ENCODE data around the gene ADGRB3.
"Not testable (repeated sequence)": the region's sequence is repeated elsewhere in the genome, so short reads cannot be mapped to it uniquely, and the experiment has no call there.

ADGRB3 gene

DNA sequence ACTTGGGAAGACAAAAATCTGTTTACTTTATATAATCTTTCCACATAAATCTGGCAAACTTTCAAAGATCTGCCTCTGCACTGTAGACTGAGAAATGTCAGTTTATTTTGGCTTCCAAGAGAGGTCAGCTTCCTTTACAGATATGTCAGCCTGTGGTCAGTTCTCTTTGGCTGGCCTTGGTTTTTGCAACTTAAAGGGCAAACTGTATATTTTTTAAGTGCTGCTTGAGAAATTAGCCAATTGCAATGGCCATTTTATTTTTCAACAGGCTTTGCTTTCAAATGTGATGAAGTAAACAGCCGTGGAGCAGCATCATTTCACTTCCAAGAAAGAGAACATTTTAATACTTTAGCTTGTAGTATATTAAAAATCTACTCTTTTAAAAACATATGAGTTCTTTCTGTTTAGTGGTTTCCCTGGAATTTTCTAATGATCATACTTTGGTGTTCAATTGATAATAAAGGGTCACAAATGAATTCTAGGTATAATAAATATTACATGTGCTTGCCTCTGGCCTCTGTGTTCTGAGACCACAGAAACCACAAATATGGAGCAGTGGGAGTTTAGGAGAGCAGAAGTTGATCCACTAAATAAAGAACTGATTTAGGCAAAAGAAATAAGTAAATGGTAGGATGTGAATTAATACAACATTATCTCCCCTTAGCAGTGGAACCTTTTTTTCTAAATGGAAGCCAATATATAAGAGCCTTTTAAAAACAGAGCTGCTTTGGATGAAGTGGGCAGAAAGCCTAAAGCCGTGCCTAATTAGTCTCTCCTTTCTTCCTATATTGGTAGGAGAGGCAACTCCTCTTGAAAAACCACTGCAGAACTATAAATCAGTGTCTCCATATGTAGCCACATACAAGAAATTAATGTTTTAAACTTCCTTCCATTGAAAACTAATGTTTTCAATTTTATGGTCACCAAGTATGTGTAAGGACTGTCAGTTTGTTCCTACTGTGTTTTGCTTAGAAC is 16.2 kb downstream of the ADGRB3 start:
- DNase-seq = no peak

DNA sequence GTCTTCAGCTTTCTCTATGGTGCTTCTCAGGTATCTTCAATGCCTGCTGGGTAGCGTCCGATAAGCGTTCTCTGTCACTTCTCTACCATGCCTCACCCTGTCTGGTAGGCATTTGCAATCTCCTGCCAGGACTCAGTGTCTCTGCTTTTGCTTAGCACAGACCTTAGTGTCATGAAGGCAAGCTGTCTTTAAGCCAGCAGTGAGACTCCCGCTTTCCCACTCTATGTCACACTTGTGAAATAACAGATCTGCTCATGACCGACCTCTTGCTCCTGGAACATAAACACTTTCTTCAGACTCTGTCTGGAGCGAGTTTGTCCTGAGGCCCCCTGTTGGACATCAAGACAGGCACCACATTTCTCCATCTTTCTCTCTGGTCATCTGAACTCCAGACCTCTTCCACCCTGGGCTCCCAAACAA is 17.0 kb downstream of the ADGRB3 start:
- DNase-seq = no peak

DNA sequence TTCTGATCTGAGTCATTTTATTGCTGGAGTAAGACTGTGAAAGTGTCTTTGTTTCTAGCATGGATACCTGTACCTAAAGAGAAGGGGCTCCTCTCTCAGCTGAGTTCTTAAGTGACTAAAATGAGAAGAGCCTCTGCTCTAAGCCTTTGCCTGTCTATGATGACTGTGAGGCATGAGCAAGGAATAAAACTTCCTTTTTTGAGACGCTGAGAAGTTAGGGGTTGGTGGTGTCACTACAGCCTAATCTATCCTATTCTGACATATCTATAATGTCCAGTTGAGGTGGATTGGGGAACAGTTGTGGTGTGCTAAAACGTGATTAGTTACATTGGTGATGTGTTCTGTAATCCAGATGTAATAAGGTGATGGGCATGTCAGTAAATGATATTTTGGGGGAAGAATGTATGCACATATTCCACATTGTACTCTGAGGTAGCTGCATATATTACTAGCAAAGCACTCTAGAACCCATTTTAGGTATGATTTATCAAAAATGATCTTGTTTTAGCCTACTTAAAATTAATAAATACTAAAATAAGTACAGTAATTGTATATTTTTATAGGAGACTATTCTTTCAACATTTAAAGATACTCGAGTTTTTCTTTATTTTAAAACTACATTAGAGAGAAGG is 18.1 kb downstream of the ADGRB3 start:
- no peak for DNase-seq

DNA sequence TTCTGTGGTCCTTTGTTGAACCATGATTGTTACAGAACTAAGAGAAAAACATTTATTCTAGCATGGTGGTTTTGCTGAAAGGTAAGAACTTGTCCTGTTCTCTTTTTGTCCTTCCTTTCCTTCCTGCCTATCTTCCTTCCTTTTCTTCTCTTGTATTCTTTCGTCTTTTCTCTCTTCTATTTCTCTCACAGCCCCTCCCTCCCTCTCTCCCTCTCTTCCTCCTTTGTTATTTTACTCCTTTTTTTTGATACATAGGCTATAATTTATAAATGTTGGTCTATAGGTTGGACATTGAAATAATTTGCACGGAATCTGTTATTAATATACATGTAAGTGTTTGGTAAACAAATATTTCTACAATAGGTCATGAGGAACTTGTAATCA is 18.6 kb downstream of the ADGRB3 start:
- DNase-seq = no peak

GRCh38 chr6:68654134-68654533 is 19.1 kb downstream of the ADGRB3 start:
- DNase-seq = no peak

- no peak for DNase-seq
Measured at GRCh38 chr6:68655028-68655427, 19.9 kb downstream of the ADGRB3 start.

- DNase-seq = no peak
Measured at GRCh38 chr6:68657374-68658139, 22.5 kb downstream of the ADGRB3 start.

DNA sequence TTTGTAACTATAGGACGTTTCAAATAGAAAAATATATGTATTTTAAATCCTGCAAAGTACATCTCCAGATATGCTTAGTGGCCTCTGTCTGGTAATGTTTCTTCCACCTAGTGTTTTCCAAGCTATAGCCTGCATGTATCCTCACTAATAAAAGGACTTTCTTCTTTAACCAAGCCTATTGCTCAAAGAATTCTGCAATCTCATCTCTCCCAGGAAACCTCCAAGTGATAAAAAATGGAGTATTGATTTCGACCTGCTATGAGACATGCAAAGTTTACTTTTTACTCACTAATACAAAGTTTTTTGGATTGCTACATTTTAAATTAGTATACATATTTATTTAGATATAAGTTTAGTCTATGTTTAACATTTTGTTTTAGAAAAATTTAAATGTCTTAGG is 23.3 kb downstream of the ADGRB3 start:
- no peak for DNase-seq

DNA sequence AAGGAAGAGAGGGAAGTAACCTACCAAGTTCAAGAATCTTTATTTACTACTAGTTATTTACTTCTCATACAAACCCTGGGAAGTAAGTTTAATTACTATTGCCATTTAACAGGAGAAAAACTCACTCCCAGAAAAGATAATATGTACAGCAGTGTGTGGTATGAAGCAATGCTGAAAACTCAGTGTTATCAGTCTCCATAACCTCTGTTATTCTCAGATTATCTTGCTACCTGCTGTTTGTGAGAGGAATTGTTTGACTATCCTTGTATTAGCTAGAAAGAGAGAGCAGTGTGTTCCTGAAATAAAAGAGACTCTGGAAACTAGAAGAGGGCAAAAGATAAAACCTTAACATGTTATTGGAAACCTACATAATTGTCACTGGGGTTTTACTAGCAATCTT is 38.2 kb downstream of the ADGRB3 start:
- no peak for DNase-seq

DNA sequence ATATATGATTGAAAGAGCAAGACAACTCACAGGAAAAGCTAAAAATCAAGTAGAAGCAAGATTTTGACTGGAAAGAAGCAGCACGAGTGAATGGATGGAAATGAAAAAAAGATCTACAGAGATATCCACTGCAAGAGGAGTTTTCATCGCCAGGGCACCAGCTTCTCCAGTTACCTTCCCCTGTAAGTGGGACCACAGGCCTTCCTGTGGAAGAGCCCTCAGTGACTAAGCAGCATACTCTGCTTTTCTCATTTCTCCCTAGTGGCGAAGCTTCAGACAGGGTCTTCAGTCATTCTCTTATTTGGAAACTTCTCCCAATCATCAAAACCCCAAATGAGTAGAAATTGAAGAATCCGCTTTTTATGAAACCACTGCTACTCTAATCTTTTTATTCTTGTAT is 40.5 kb downstream of the ADGRB3 start:
- DNase-seq = no peak

- DNase-seq = not testable (repeated sequence)
Measured at GRCh38 chr6:68676094-68676493, 41.0 kb downstream of the ADGRB3 start.

DNA sequence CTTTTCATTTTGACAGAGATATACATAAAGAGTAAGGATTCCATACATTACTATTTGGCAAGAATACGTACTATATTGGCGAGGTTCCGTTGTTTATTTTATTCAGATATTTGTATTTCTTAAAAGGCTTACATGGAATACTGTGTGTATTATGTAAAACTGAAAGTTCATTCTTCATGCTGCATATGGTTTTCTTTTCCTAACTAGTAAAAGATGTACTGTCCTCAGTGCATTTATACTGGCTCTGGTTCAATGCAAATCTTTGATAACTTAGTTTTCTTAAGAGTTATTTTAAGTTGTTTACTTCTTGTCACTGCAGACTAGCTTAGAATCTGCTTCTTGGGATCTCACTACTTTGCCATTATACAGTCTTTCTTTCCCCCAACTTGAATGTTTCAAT is 42.0 kb downstream of the ADGRB3 start:
- no peak for DNase-seq

GRCh38 chr6:68679399-68679798 is 44.3 kb downstream of the ADGRB3 start:
- no peak for DNase-seq

GRCh38 chr6:68680264-68680663 is 45.2 kb downstream of the ADGRB3 start:
- DNase-seq = no peak

- no peak for DNase-seq
Measured at GRCh38 chr6:68689910-68690309, 54.8 kb downstream of the ADGRB3 start.

DNA sequence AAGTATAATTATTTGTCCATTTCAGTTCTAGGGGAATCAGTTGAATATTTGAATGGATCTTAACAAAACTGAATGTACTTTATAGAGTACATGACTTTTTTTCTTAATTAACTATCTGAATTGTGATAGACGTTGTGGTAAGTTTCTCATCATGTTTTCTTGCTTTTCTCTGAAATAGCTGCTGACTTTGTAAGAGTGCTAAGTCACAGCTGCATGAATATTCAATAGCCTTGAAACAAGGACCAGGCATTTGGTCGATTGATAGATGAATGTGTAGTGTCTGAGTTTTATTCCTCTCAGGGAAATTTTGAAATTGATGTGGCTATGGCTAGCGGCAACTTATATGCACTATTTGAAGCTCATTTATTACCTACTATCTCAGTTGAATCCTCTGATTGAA is 56.0 kb downstream of the ADGRB3 start:
- DNase-seq = no peak

GRCh38 chr6:68693271-68693670 is 58.2 kb downstream of the ADGRB3 start:
- no peak for DNase-seq

GRCh38 chr6:68695403-68695802 is 60.3 kb downstream of the ADGRB3 start:
- DNase-seq = no peak

DNA sequence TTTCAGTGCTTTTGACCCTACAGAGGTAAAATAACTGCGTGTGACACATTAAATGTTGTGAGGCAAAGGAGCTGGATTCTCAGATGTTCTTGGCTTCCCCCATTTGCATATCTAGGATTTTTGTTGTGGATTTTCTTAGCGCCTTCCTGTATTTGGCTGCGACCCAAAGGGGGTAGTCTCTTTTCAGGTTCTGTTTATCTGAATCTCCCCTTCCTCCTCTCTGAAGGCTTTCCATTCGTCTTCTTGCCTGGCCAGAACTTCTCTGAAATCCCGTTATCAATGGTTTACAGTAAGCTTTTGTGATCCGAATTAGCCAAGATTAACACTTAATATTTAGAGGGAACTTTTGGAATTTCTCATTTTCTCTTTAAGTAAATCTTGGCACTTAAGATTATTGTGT is 60.8 kb downstream of the ADGRB3 start:
- DNase-seq = no peak

DNA sequence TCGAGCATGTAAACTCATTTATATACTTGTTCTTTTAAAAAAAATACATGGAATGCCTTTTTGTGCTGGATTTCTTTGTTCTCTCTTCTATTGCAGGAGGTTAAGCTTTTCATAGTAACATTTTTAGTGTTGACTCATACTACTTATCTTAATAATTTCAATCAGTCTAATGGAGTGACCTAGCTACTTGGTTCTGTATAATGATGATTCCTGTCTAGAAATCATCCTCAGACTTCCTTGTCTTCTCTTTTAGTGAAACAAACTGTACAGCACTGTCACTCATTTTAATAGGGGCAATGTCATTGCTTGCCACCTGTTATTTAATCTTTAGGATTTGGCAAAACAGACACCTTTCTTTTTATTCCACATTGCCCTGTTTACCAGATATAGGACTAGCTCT is 62.3 kb downstream of the ADGRB3 start:
- no peak for DNase-seq

DNA sequence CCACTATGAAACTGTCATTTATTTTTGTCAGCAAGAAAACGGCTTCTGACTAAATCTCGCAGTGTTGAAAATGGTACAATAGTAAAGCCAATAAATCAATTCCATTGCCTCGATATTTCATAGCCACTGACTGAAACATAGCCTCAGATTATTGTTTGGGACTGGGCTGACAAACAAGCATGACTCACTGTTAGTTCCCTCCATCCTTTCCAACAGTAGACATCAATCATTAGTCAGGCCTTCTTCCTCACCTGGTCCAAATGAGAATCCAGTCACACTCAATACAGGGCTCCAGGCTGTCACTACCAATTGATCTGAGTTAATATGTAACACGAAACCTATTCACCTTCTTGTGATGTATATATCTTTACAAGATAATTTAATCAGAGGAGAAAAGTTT is 66.1 kb downstream of the ADGRB3 start:
- DNase-seq = no peak

DNA sequence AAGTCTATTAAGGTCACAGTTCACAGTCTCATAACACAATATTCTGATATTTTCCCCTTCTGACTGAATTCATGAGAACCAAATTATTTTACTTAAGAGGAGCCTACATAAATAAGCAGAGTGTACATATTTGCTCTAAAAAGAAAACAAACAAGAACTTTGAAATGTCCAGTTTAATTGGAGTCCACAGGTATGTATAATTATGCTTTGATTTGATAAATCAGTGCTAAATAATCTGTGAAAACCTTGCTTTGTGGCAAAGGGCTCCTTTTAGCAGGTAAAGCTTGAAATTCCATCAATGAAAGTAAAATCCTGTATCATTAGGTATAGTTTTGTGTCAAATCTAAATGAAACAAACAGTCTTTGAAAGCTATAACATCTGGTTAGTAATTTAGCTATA is 69.4 kb downstream of the ADGRB3 start:
- DNase-seq = no peak

GRCh38 chr6:68709091-68709490 is 74.0 kb downstream of the ADGRB3 start:
- DNase-seq = no peak

DNA sequence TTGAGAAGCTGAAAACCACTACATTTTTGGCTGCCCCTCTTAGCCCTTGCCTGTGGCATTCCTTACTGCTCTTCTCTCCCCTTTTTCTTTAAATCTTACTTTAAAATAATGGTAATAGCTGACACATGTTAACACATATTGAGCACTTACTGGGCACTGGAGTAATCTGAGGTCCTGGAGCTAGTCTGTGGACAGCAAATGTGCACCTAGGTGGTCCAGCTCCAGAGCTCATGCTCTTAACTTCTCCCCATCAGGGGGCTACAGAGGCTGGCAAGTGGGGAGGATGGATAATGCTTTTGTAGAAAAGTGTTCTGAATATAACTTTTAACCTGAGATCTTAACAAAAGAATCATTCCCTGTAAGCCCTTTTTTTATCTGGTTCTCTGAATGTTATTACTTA is 74.8 kb downstream of the ADGRB3 start:
- DNase-seq = no peak
